NAMALWA (cell line): Measurements from ENCODE around the gene CUTA.

Source experiments
- DNase-seq: peaks from one replicate; pipeline ENCODE4 v3.0.0-alpha.2; 2015; ENCODE audit warnings: low spot score

CUTA gene

GRCh38 chr6:33439956-33440648 is 22.2 kb upstream of the CUTA start:
- no peak for DNase-seq

- DNase-seq, result no peak
Observed at GRCh38 chr6:33438978-33439594, 21.2 kb upstream of the CUTA start.

GRCh38 chr6:33437666-33438065 is 19.8 kb upstream of the CUTA start:
- no peak for DNase-seq

- DNase-seq, result no peak
Observed at GRCh38 chr6:33434961-33435360, 17.1 kb upstream of the CUTA start.

- DNase-seq, result no peak
Observed at GRCh38 chr6:33433544-33434191, 15.8 kb upstream of the CUTA start.

- DNase-seq, result no peak
Observed at GRCh38 chr6:33433001-33433543, 15.2 kb upstream of the CUTA start.

- DNase-seq, result no peak
Observed at GRCh38 chr6:33432546-33432945, 14.6 kb upstream of the CUTA start.

- peak; percentile 65 for DNase-seq
Observed at GRCh38 chr6:33431880-33432541, 14.1 kb upstream of the CUTA start.

GRCh38 chr6:33430991-33431879 is 13.3 kb upstream of the CUTA start:
- DNase-seq, result peak; percentile 91

GRCh38 chr6:33430334-33430733 is 12.4 kb upstream of the CUTA start:
- DNase-seq, result no peak

- DNase-seq, result peak; percentile 43
Observed at GRCh38 chr6:33429750-33430052, 11.8 kb upstream of the CUTA start.

- DNase-seq, result peak; percentile 44
Observed at GRCh38 chr6:33428966-33429749, 11.3 kb upstream of the CUTA start.

- DNase-seq, result peak; percentile 83
Observed at GRCh38 chr6:33428224-33428965, 10.5 kb upstream of the CUTA start.

GRCh38 chr6:33427585-33428223 is 9.8 kb upstream of the CUTA start:
- DNase-seq, result peak; percentile 56

GRCh38 chr6:33426590-33427511 is 8.9 kb upstream of the CUTA start:
- peak; percentile 81 for DNase-seq

GRCh38 chr6:33425668-33426577 is 8.0 kb upstream of the CUTA start:
- peak; percentile 80 for DNase-seq

- DNase-seq, result no peak
Observed at GRCh38 chr6:33424855-33425667, 7.2 kb upstream of the CUTA start.
